IgD-negative memory B cell (primary cell): ENCODE data around the gene NAT8. TPM values are rescaled to one million over a fixed set of nuclear protein-coding genes. Genes with fewer than 3 reads are reported as not detected.
"Not testable (repeated sequence)": the region's sequence is repeated elsewhere in the genome, so short reads cannot be mapped to it uniquely, and the experiment has no call there.

Experiments used
- H3K27ac Mint-ChIP-seq, 3 donors: one replicate each; pipeline ENCODE4 v1.8.0; 2020 to 2022; ENCODE audit warnings: mild to moderate bottlenecking in 3 of 3, mixed read lengths in 3 of 3, moderate library complexity in 1 of 3
- H3K27me3 Mint-ChIP-seq: one replicate; pipeline ENCODE4 v1.8.0; 2021; ENCODE audit warnings: mixed read lengths
- H3K36me3 Mint-ChIP-seq: one replicate; pipeline ENCODE4 v1.8.0; 2020; ENCODE audit warnings: mild to moderate bottlenecking, mixed read lengths
- H3K4me1 Mint-ChIP-seq, 3 donors: one replicate each; pipeline ENCODE4 v1.8.0; 2020 to 2022; ENCODE audit warnings: mixed read lengths in 3 of 3, mild to moderate bottlenecking in 1 of 3
- H3K4me3 Mint-ChIP-seq, 4 donors: one replicate each; pipeline ENCODE4 v1.8.0; 2020 to 2022; ENCODE audit warnings: mild to moderate bottlenecking in 4 of 4, mixed read lengths in 4 of 4, moderate library complexity in 3 of 4
- H3K9me3 Mint-ChIP-seq, 3 donors: one replicate each; pipeline ENCODE4 v1.8.0; 2020 to 2021; ENCODE audit warnings: mixed read lengths in 3 of 3, mild to moderate bottlenecking in 1 of 3
- polyA plus RNA-seq: library from polyadenylated mRNA; unstranded; fragments of 300-500 nt; fragmentation: Illumina TruSeq; gene quantifications from one replicate; pipeline ENCODE4 v1.2.3, GENCODE V29; 2021

Gene NAT8
- polyA plus RNA-seq, 1 donor from 2014 or later: not detected

- Mint-ChIP-seq H3K4me1 (no peaks in the 10 kb centered on the region), H3K27me3 (peaks cover 9% of the 10 kb centered on the region), H3K27ac (no peak overlapping the region), H3K36me3 (no peaks in the 10 kb centered on the region), H3K4me3 (no peak overlapping the region), H3K9me3 (peaks cover 0 to 3% (median 0%) of the 10 kb centered on the region in 3 donors)
These were observed 9.5 kb upstream of the NAT8 start for GRCh38 chr2:73651591-73652230.

DNA sequence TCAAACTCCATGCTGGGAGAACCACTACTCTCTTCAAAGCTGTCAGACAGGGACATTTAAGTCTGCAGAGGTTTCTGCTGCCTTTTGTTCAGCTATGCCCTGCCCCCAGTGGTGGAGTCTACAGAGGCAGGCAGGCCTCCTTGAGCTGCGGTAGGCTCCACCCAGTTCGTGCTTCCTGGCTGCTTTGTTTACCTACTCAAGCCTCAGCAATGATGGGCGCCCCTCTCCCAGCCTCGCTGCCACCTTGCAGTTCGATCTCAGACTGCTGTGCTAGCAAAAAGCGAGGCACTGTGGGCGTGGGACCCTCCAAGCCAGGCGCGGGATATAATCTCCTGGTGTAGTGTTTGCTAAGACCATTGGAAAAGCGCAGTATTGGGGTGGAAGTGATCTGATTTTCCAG, 5.5 kb upstream of the NAT8 start:
- not testable (repeated sequence) for H3K4me1 Mint-ChIP-seq, H3K27ac Mint-ChIP-seq, H3K9me3 Mint-ChIP-seq, H3K36me3 Mint-ChIP-seq, H3K4me3 Mint-ChIP-seq
- peaks cover 14% of the 10 kb centered on the region for H3K27me3 Mint-ChIP-seq

GRCh38 chr2:73641767-73642062, 507 bp downstream of the NAT8 start:
- H3K4me1 Mint-ChIP-seq: no peaks in the 10 kb centered on the region
- H3K36me3 Mint-ChIP-seq: peaks cover 3% of the 10 kb centered on the region
- H3K27ac Mint-ChIP-seq: no peak overlapping the region
- H3K27me3 Mint-ChIP-seq: peaks cover 10% of the 10 kb centered on the region
- H3K9me3 Mint-ChIP-seq: peaks cover 0 to 5% (median 0%) of the 10 kb centered on the region in 3 donors
- peak overlapping the region in 1 of 4 donors; percentile 65 for H3K4me3 Mint-ChIP-seq

DNA sequence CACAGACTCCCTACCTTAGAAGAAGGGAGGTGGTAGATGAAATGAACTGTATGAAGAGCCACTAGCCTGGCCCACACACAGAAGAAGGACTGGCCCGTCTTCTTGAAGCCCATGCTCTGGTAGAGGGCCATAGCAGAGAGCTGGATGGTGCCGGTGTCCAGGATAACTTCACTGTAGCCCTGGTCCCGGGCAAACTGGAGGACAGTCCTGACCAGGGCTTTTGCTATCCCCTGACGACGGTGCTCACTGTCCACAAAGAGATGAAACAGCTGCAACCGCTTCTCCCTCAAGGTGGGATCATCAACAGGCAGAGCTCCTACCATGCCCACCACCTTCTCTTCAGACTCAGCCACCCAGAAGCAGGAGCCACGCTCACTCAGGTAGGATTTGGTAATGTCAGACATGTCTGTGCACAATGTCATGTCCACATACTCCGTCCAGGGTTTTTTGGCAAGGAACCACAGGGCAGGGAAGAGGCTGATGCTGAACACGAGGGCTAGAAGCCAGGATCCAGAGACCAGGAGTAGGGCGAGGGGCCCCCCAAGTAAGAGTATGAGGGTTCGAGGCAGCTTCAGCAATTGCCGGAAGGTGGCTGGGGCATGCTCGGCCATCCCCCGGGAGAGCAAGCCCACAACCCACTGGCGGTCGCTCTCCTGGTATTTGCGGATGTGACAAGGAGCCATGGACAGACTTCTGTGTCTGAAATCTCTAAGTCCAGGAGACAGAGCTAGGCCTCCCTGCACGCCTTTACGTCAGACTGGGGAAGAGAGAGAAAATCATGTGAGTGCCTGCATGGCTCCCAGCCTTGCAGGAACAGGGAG, 1.1 kb downstream of the NAT8 start:
- Mint-ChIP-seq H3K36me3 (peaks cover 3% of the 10 kb centered on the region), H3K4me3 (peak overlapping the region in 1 of 4 donors; percentile 65), H3K4me1 (no peaks in the 10 kb centered on the region), H3K9me3 (peaks cover 0 to 5% (median 0%) of the 10 kb centered on the region in 3 donors), H3K27ac (no peak overlapping the region), H3K27me3 (peaks cover 10% of the 10 kb centered on the region)

- no peak overlapping the region for H3K4me3 Mint-ChIP-seq
- peaks cover 10% of the 10 kb centered on the region for H3K27me3 Mint-ChIP-seq
- H3K9me3 Mint-ChIP-seq: peaks cover 0 to 5% (median 0%) of the 10 kb centered on the region in 3 donors
- H3K36me3 Mint-ChIP-seq: peaks cover 3% of the 10 kb centered on the region
- H3K4me1 Mint-ChIP-seq: no peaks in the 10 kb centered on the region
- no peak overlapping the region for H3K27ac Mint-ChIP-seq
These were observed 1.7 kb downstream of the NAT8 start for GRCh38 chr2:73640511-73640911.

- no peaks in the 10 kb centered on the region for H3K36me3 Mint-ChIP-seq
- H3K27me3 Mint-ChIP-seq: peaks cover 4% of the 10 kb centered on the region
- H3K4me3 Mint-ChIP-seq: no peak overlapping the region
- H3K9me3 Mint-ChIP-seq: peaks cover 0 to 3% (median 0%) of the 10 kb centered on the region in 3 donors
- H3K4me1 Mint-ChIP-seq: no peaks in the 10 kb centered on the region
- H3K27ac Mint-ChIP-seq: no peak overlapping the region
These were observed 3.8 kb downstream of the NAT8 start for GRCh38 chr2:73638429-73638828.

GRCh38 chr2:73636977-73637376, 5.2 kb downstream of the NAT8 start:
- H3K27me3 Mint-ChIP-seq, H3K27ac Mint-ChIP-seq, H3K4me3 Mint-ChIP-seq, H3K9me3 Mint-ChIP-seq, H3K4me1 Mint-ChIP-seq, H3K36me3 Mint-ChIP-seq: not testable (repeated sequence)

GRCh38 chr2:73630662-73631266, 11.5 kb downstream of the NAT8 start:
- not testable (repeated sequence) for H3K9me3 Mint-ChIP-seq, H3K4me1 Mint-ChIP-seq, H3K27me3 Mint-ChIP-seq, H3K36me3 Mint-ChIP-seq, H3K27ac Mint-ChIP-seq, H3K4me3 Mint-ChIP-seq

GRCh38 chr2:73628493-73628892, 13.7 kb downstream of the NAT8 start:
- H3K36me3 Mint-ChIP-seq, H3K27ac Mint-ChIP-seq, H3K27me3 Mint-ChIP-seq, H3K9me3 Mint-ChIP-seq, H3K4me3 Mint-ChIP-seq, H3K4me1 Mint-ChIP-seq: not testable (repeated sequence)

DNA sequence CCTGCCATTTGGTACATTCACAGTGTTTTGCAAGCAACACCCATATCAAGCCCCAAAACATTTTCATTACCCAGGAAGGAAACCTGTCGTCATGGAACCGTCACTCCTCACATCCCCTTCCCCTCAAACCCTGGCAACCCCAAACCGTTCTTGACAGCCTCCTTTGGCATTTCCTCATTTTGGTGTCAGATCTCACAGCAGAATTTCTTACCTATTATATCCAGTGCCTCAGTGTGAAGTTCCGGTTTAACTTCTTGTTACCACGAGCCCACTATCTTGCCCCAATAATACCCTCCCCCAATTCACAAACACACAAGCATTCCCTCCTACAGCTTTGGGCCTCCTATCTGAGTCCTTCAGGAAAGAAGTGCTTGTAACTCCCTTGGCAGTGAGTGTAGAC, 16.0 kb downstream of the NAT8 start:
- H3K9me3 Mint-ChIP-seq, H3K27ac Mint-ChIP-seq, H3K4me3 Mint-ChIP-seq: not testable (repeated sequence)

GRCh38 chr2:73624625-73625024, 17.6 kb downstream of the NAT8 start:
- not testable (repeated sequence) for H3K9me3 Mint-ChIP-seq, H3K4me1 Mint-ChIP-seq, H3K36me3 Mint-ChIP-seq, H3K27me3 Mint-ChIP-seq, H3K27ac Mint-ChIP-seq, H3K4me3 Mint-ChIP-seq

More for the DNA sequence above, 16.0 kb downstream of the NAT8 start:
- not testable (repeated sequence) for H3K27me3 Mint-ChIP-seq, H3K36me3 Mint-ChIP-seq, H3K4me1 Mint-ChIP-seq

- not testable (repeated sequence) for H3K4me1 Mint-ChIP-seq, H3K9me3 Mint-ChIP-seq, H3K4me3 Mint-ChIP-seq, H3K36me3 Mint-ChIP-seq, H3K27ac Mint-ChIP-seq, H3K27me3 Mint-ChIP-seq
These were observed 18.2 kb downstream of the NAT8 start for GRCh38 chr2:73624036-73624435.

DNA sequence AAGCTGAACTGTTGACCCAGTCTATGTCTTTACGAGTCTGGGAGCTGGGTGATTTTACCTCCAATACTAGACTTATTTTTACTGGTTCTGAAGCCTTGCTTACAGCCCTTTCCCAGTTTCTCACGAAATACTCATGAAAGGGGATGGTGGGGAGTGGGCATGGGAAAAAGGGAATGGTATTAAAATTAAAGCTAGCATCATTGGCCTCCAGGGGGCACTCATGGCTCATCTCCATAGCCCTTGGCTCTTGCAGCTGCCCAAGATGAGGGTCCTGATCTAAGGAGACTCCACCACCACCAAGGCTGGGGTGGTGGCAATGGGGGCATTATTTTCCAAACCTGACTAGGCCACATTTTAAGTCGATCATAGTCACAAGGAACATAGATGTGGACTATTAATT, 22.3 kb downstream of the NAT8 start:
- not testable (repeated sequence) for H3K4me3 Mint-ChIP-seq, H3K27me3 Mint-ChIP-seq, H3K9me3 Mint-ChIP-seq, H3K4me1 Mint-ChIP-seq, H3K36me3 Mint-ChIP-seq, H3K27ac Mint-ChIP-seq

- no peak overlapping the region for H3K4me3 Mint-ChIP-seq
- no peak overlapping the region for H3K27ac Mint-ChIP-seq
- H3K27me3 Mint-ChIP-seq: no peaks in the 10 kb centered on the region
- no peaks in the 10 kb centered on the region for H3K9me3 Mint-ChIP-seq
- H3K36me3 Mint-ChIP-seq: no peaks in the 10 kb centered on the region
- no peaks in the 10 kb centered on the region for H3K4me1 Mint-ChIP-seq
These were observed 27.2 kb downstream of the NAT8 start for GRCh38 chr2:73614997-73615396.

- Mint-ChIP-seq H3K9me3 (no peaks in the 10 kb centered on the region), H3K4me3 (no peak overlapping the region), H3K4me1 (no peaks in the 10 kb centered on the region), H3K27me3 (no peaks in the 10 kb centered on the region), H3K36me3 (no peaks in the 10 kb centered on the region), H3K27ac (no peak overlapping the region)
These were observed 28.1 kb downstream of the NAT8 start for GRCh38 chr2:73614105-73614504.

GRCh38 chr2:73611867-73612266, 30.4 kb downstream of the NAT8 start:
- Mint-ChIP-seq H3K4me3 (no peak overlapping the region), H3K27ac (no peak overlapping the region), H3K9me3 (no peaks in the 10 kb centered on the region), H3K27me3 (no peaks in the 10 kb centered on the region), H3K4me1 (no peaks in the 10 kb centered on the region), H3K36me3 (peaks cover 2% of the 10 kb centered on the region)
